Hepatocyte (in vitro differentiated cells): ENCODE data around the gene C11orf91.

Source experiments
- EZH2 ChIP-seq: fragments of 200-600 bp; sonication (generic); IDR thresholded peaks from 2 replicates; pipeline ENCODE4 v1.6.1; 2016; ENCODE audit warnings: antibody characterized with exemption, mild to moderate bottlenecking, borderline replicate concordance
- TF ChIP-seq, protein P1 (sequence below): fragments of 200-600 bp; sonication (generic); IDR thresholded peaks from 2 replicates; pipeline ENCODE4 v1.5.1; 2016; ENCODE audit warnings: antibody characterized with exemption, mild to moderate bottlenecking; ENCODE audit not compliant: poor library complexity

DNA sequence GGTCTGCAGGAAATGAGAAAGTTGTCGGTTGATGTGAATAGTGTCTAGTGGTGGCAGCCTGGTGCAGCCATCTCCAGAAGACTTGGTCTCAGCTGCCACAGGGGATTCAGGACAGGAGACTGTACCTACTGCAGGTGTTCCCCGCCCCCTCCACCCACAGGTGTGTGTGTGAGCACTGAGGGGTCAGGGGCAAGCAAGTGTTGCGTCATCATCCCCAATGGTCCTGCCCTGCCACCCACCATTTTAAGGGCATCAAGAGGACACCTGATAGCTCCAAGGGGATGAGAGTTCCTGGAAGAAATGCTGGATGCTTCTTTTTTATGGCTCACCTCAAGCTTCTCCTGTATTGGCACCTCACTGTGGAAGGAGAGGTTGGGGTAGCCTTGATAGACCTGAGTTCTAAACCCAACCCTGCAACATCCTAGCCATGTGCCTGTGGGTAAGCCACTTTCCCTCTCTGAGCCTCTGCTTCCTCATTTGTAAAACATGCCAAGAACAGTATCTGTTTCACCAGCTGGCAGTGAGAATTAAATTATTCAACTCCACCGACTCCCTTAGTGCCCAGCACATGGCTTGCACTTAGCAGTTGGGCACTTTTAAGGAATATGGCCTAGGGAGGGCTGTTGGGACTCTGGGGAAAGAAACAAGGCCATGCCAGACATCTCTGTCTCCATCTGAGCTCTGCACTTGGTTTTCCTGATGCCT lies 6.1 kb downstream of the C11orf91 start:
- TF ChIP-seq, protein P1, sequence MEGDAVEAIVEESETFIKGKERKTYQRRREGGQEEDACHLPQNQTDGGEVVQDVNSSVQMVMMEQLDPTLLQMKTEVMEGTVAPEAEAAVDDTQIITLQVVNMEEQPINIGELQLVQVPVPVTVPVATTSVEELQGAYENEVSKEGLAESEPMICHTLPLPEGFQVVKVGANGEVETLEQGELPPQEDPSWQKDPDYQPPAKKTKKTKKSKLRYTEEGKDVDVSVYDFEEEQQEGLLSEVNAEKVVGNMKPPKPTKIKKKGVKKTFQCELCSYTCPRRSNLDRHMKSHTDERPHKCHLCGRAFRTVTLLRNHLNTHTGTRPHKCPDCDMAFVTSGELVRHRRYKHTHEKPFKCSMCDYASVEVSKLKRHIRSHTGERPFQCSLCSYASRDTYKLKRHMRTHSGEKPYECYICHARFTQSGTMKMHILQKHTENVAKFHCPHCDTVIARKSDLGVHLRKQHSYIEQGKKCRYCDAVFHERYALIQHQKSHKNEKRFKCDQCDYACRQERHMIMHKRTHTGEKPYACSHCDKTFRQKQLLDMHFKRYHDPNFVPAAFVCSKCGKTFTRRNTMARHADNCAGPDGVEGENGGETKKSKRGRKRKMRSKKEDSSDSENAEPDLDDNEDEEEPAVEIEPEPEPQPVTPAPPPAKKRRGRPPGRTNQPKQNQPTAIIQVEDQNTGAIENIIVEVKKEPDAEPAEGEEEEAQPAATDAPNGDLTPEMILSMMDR, result no peak
- no peak for TF ChIP-seq EZH2
